Esophagus muscularis mucosa (tissue), 4 donors: ENCODE measurements around the gene NPFF. TPM values are rescaled to one million over a fixed set of nuclear protein-coding genes. Genes with fewer than 3 reads are reported as not detected.

Experiments
- DNase-seq: peaks from one replicate; pipeline ENCODE4 v3.0.0-alpha.2; 2017; ENCODE audit errors: extremely low spot score
- H3K27ac ChIP-seq, 4 donors: fragments of 200-600 bp; sonication (generic); replicated peaks in 1 of 4; 1 replicate in 3 of 4; 2 replicates in 1 of 4; pipeline ENCODE4 v1.5.1; 2016 to 2019; ENCODE audit warnings: mild to moderate bottlenecking in 1 of 4
- H3K27me3 ChIP-seq, 4 donors: fragments of 200-600 bp; sonication (generic); one replicate each; pipeline versions ENCODE4 v1.5.1 to v1.6.0; 2016 to 2019
- H3K36me3 ChIP-seq, 4 donors: fragments of 200-600 bp; sonication (generic); one replicate each; pipeline ENCODE4 v1.5.1; 2016 to 2019
- H3K4me1 ChIP-seq, 4 donors: fragments of 200-600 bp; sonication (generic); one replicate each; pipeline ENCODE4 v1.5.1; 2016 to 2019
- H3K4me3 ChIP-seq, 4 donors: fragments of 200-600 bp; sonication (generic); 1 replicate in 2 of 4; 2 replicates in 2 of 4; pipeline ENCODE4 v1.5.1; 2016 to 2019; ENCODE audit warnings: mild to moderate bottlenecking in 4 of 4, moderate library complexity in 1 of 4
- H3K9me3 ChIP-seq, 4 donors: fragments of 200-600 bp; sonication (generic); 1 replicate in 3 of 4; 2 replicates in 1 of 4; pipeline ENCODE4 v1.5.1; 2016 to 2019
- CTCF ChIP-seq, 3 experiments: fragments of 200-600 bp in 2 of 3; fragments of 450-650 bp in 1 of 3; sonication (generic) in 2 of 3; IDR thresholded peaks; one replicate each; pipeline ENCODE4 v1.5.1; 2017 to 2019; ENCODE audit warnings: antibody characterized with exemption in 3 of 3, mild to moderate bottlenecking in 2 of 3, moderate library complexity in 1 of 3
- EP300 ChIP-seq: sonication (generic); formaldehyde crosslinking; IDR thresholded peaks from one replicate; pipeline ENCODE4 v1.6.1; 2017; ENCODE audit warnings: antibody characterized with exemption
- POLR2A ChIP-seq: fragments of 450-650 bp; IDR thresholded peaks from one replicate; pipeline ENCODE4 v1.6.1; 2017; ENCODE audit warnings: antibody characterized with exemption, moderate library complexity, mild to moderate bottlenecking, low read depth
- POLR2AphosphoS5 ChIP-seq, 2 donors: sonication (generic); formaldehyde crosslinking; IDR thresholded peaks; one replicate each; pipeline ENCODE4 v1.6.1; 2017; ENCODE audit warnings: antibody characterized with exemption in 2 of 2
- WGBS: methylation state at CpG from one replicate; pipeline ENCODE4 v1.1.5; 2018; 5-methylcytosine and 5-hydroxymethylcytosine counted together
- intact Hi-C: fragments of 100-400 bp; cut with DNase I; formaldehyde crosslinking; loops from one replicate; pipeline ENCODE4 v1.15.1; 2023
- total RNA-seq, 4 donors: library from RNA; depleted of rRNA; stranded (reverse); fragments of >200 nt; gene quantifications; one replicate each; pipeline versions ENCODE4 v1.1.0 to v1.2.1, GENCODE V29; 2016

Gene NPFF
- total RNA-seq, 4 donors from 2014 or later = not detected

GRCh38 chr12:53507603-53507885 lies 260 bp upstream of the NPFF start:
- Histone ChIP-seq H3K4me3 (no peak overlapping the region), H3K27ac (no peak overlapping the region), H3K9me3 (no peaks in the 10 kb centered on the region), H3K27me3 (no peaks in the 10 kb centered on the region), H3K36me3 (peaks cover 21 to 82% (median 60%) of the 10 kb centered on the region in 4 donors), H3K4me1 (peaks cover 9 to 36% (median 19%) of the 10 kb centered on the region in 4 donors)
- no peak for TF ChIP-seq CTCF (IDR thresholded peaks at IDR 0.05)
- no peak for TF ChIP-seq EP300
- TF ChIP-seq POLR2A = no peak
- TF ChIP-seq POLR2AphosphoS5 (IDR thresholded peaks at IDR 0.05) = no peak
- 80% methylated on average over 4 of the region's 4 CpGs for WGBS
- no peak for DNase-seq
- intact Hi-C loops = loop anchor here (5.0 kb wide), 2 partner anchors 55 to 155 kb away; partner anchors contain the start of gene PCBP2

- Histone ChIP-seq H3K36me3 (peaks cover 11 to 71% (median 48%) of the 10 kb centered on the region in 4 donors), H3K27me3 (no peaks in the 10 kb centered on the region), H3K9me3 (no peaks in the 10 kb centered on the region), H3K4me3 (no peak overlapping the region), H3K27ac (no peak overlapping the region), H3K4me1 (peaks cover 19 to 47% (median 30%) of the 10 kb centered on the region in 4 donors)
- no peak for DNase-seq
- intact Hi-C loops = loop anchor here (5.0 kb wide), 2 partner anchors 54 to 154 kb away; partner anchors contain the start of gene PCBP2
- TF ChIP-seq CTCF (IDR thresholded peaks at IDR 0.05) (no peak), POLR2AphosphoS5 (IDR thresholded peaks at IDR 0.05) (no peak), POLR2A (no peak), EP300 (no peak)
- WGBS = 30% methylated on average over 2 of the region's 2 CpGs
These were observed 866 bp downstream of the NPFF start for GRCh38 chr12:53506450-53506785.

- H3K27ac ChIP-seq = peak overlapping the region in 2 of 4 donors; percentile 20 to 23
- H3K4me1 ChIP-seq = peaks cover 19 to 48% (median 31%) of the 10 kb centered on the region in 4 donors
- DNase-seq = no peak
- H3K27me3 ChIP-seq = no peaks in the 10 kb centered on the region
- H3K9me3 ChIP-seq = no peaks in the 10 kb centered on the region
- no peak overlapping the region for H3K4me3 ChIP-seq
- WGBS = 81% methylated on average over 15 of the region's 19 CpGs
- TF ChIP-seq POLR2A (no peak), EP300 (no peak), POLR2AphosphoS5 (IDR thresholded peaks at IDR 0.05) (no peak), CTCF (IDR thresholded peaks at IDR 0.05) (no peak)
- peaks cover 8 to 65% (median 42%) of the 10 kb centered on the region in 4 donors for H3K36me3 ChIP-seq
- intact Hi-C loops = loop anchor here (5.0 kb wide), 2 partner anchors 54 to 154 kb away; partner anchors contain the start of gene PCBP2
These were observed 1.5 kb downstream of the NPFF start for GRCh38 chr12:53505555-53506449.

GRCh38 chr12:53505086-53505485 lies 2.2 kb downstream of the NPFF start:
- Histone ChIP-seq H3K36me3 (peaks cover 8 to 57% (median 35%) of the 10 kb centered on the region in 4 donors), H3K27ac (peak overlapping the region in 2 of 4 donors; percentile 14 to 23), H3K9me3 (no peaks in the 10 kb centered on the region), H3K27me3 (no peaks in the 10 kb centered on the region), H3K4me3 (no peak overlapping the region), H3K4me1 (peaks cover 19 to 52% (median 34%) of the 10 kb centered on the region in 4 donors)
- TF ChIP-seq EP300 (no peak), POLR2A (no peak), CTCF (IDR thresholded peaks at IDR 0.05) (no peak), POLR2AphosphoS5 (IDR thresholded peaks at IDR 0.05) (no peak)
- DNase-seq = no peak
- intact Hi-C loops = loop anchor here (5.0 kb wide), 2 partner anchors 53 to 153 kb away; partner anchors contain the start of gene PCBP2
- 85% methylated on average over 10 of the region's 10 CpGs for WGBS
